MM.1S (cell line): ENCODE data around the gene NFX1.

Experiments
- DNase-seq: peaks from one replicate; pipeline ENCODE4 v3.0.0-alpha.2; 2015
- H2AFZ ChIP-seq: fragments of 300-600 bp; sonication (generic); 2 replicates; pipeline ENCODE4 v1.6.0; 2016; ENCODE audit warnings: antibody characterized with exemption, low read length
- H3F3A ChIP-seq: fragments of 300-600 bp; sonication (generic); 2 replicates; pipeline ENCODE4 v1.6.1; 2016; ENCODE audit warnings: mild to moderate bottlenecking, antibody characterized with exemption, low read length, moderate library complexity, mixed read lengths; ENCODE audit not compliant: insufficient read depth
- H3K27ac ChIP-seq: fragments of 300-600 bp; sonication (generic); 2 replicates; pipeline ENCODE4 v1.5.1; 2016; ENCODE audit warnings: mild to moderate bottlenecking, low read length
- H3K27me3 ChIP-seq: fragments of 300-600 bp; sonication (generic); replicated peaks from 2 replicates; pipeline ENCODE4 v1.6.0; 2016; ENCODE audit warnings: low read length; ENCODE audit not compliant: insufficient read depth
- H3K36me3 ChIP-seq: fragments of 300-600 bp; sonication (generic); replicated peaks from 2 replicates; pipeline ENCODE4 v1.6.1; 2016; ENCODE audit warnings: mild to moderate bottlenecking, low read length, mixed read lengths; ENCODE audit not compliant: insufficient read depth
- H3K4me1 ChIP-seq: fragments of 300-600 bp; sonication (generic); 2 replicates; pipeline ENCODE4 v1.6.1; 2016; ENCODE audit warnings: low read length, mixed read lengths
- H3K4me2 ChIP-seq: fragments of 300-600 bp; sonication (generic); 2 replicates; pipeline ENCODE4 v1.6.0; 2016; ENCODE audit warnings: low read depth, low read length
- H3K4me3 ChIP-seq: fragments of 300-600 bp; sonication (generic); 2 replicates; pipeline ENCODE4 v1.5.1; 2016; ENCODE audit warnings: low read length, mixed read lengths
- H3K79me2 ChIP-seq: fragments of 300-600 bp; sonication (generic); 2 replicates; pipeline ENCODE4 v1.6.1; 2016; ENCODE audit warnings: mixed run types, low read length, mixed read lengths
- H3K9ac ChIP-seq: fragments of 300-600 bp; sonication (generic); 2 replicates; pipeline ENCODE4 v1.6.1; 2016; ENCODE audit warnings: low read length, mixed read lengths
- H3K9me2 ChIP-seq: fragments of 300-600 bp; sonication (generic); replicated peaks from 2 replicates; pipeline ENCODE4 v1.6.1; 2016; ENCODE audit warnings: mild to moderate bottlenecking, low read length, mixed read lengths; ENCODE audit not compliant: insufficient read depth
- H3K9me3 ChIP-seq: fragments of 300-600 bp; sonication (generic); replicated peaks from 2 replicates; pipeline ENCODE4 v1.6.1; 2016; ENCODE audit warnings: mild to moderate bottlenecking, low read length, mixed read lengths; ENCODE audit not compliant: insufficient read depth
- H4K20me1 ChIP-seq: fragments of 300-600 bp; sonication (generic); 2 replicates; pipeline ENCODE4 v1.6.1; 2016; ENCODE audit warnings: mild to moderate bottlenecking, low read length, moderate library complexity, mixed read lengths; ENCODE audit not compliant: insufficient read depth
- CTCF ChIP-seq: fragments of 300-600 bp; sonication (generic); IDR thresholded peaks from 2 replicates; pipeline ENCODE4 v1.5.1; 2016; ENCODE audit warnings: antibody characterized with exemption, low read length, mixed read lengths
- EZH2 ChIP-seq: fragments of 300-600 bp; sonication (generic); optimal IDR thresholded peaks from 2 replicates; pipeline ENCODE3; 2017; ENCODE audit warnings: low read depth, mild to moderate bottlenecking, antibody characterized with exemption, low read length, mixed read lengths
- EZH2phosphoT487 ChIP-seq: fragments of 300-600 bp; sonication (generic); IDR thresholded peaks from 2 replicates; pipeline ENCODE4 v1.6.1; 2018; ENCODE audit warnings: antibody characterized with exemption, low read length

Gene NFX1

DNA sequence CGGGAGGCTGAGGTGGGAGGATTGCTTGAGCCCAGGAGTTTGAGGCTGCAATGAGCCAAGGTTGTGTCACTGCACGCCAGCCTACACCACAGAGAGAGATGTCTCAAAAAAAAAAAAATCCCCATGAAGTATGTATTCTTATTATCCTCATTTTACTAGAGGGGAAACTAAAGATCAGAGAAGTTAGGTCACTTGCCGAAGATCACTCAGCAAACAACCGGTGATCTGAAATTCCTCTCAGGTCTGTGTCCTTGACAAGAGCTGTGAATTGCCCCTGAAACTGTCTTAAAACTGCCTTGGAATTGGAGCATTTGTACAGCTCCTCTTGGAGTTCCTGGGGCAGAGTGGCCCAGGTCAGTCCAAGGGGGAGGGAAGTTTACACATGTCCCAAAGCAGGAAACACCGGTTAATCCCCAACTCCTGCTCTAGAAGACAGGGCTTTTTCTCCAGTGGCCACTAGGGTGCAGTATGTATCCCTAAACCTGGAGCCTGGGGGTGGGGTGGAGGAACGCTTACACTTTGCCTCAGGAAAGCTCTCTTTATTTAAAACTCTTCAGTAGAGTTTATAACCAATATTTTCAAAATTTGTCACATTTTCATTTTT lies 84.4 kb downstream of the NFX1 start:
- H3K9ac ChIP-seq: no peak overlapping the region
- H4K20me1 ChIP-seq: no peaks in the 10 kb centered on the region
- H3K36me3 ChIP-seq: no peaks in the 10 kb centered on the region
- peak; percentile 49 for DNase-seq
- no peaks in the 10 kb centered on the region for H3F3A ChIP-seq
- H3K4me3 ChIP-seq: no peak overlapping the region
- no peak overlapping the region for H3K27ac ChIP-seq
- H3K9me3 ChIP-seq: no peaks in the 10 kb centered on the region
- H3K4me1 ChIP-seq: no peaks in the 10 kb centered on the region
- no peak overlapping the region for H2AFZ ChIP-seq
- H3K79me2 ChIP-seq: no peaks in the 10 kb centered on the region
- TF ChIP-seq CTCF (peak; percentile 82), EZH2phosphoT487 (no peak), EZH2 (no peak)
- H3K4me2 ChIP-seq: no peak overlapping the region
- H3K9me2 ChIP-seq: no peaks in the 10 kb centered on the region
- H3K27me3 ChIP-seq: no peaks in the 10 kb centered on the region

- Histone ChIP-seq H3K9me2 (no peaks in the 10 kb centered on the region), H3K27me3 (no peaks in the 10 kb centered on the region), H3K27ac (no peak overlapping the region), H3K9me3 (no peaks in the 10 kb centered on the region), H3K4me3 (no peak overlapping the region), H3K36me3 (no peaks in the 10 kb centered on the region), H3K4me1 (no peaks in the 10 kb centered on the region), H4K20me1 (no peaks in the 10 kb centered on the region), H3K79me2 (no peaks in the 10 kb centered on the region), H3K4me2 (no peak overlapping the region), H3K9ac (no peak overlapping the region), H2AFZ (no peak overlapping the region), H3F3A (no peaks in the 10 kb centered on the region)
- no peak for DNase-seq
- TF ChIP-seq CTCF (no peak; the same call in 1 of the 2 replicates), EZH2 (no peak), EZH2phosphoT487 (no peak)
Observed at GRCh38 chr9:33375238-33375840, 85.0 kb downstream of the NFX1 start.

GRCh38 chr9:33375841-33376321 lies 85.6 kb downstream of the NFX1 start:
- no peak overlapping the region for H2AFZ ChIP-seq
- no peak for DNase-seq
- H3K27ac ChIP-seq: no peak overlapping the region

More at GRCh38 chr9:33375841-33376321, 85.6 kb downstream of the NFX1 start:
- no peaks in the 10 kb centered on the region for H3F3A ChIP-seq
- H3K9ac ChIP-seq: no peak overlapping the region
- no peaks in the 10 kb centered on the region for H3K36me3 ChIP-seq
- H3K4me3 ChIP-seq: no peak overlapping the region
- no peaks in the 10 kb centered on the region for H3K27me3 ChIP-seq
- H3K9me2 ChIP-seq: no peaks in the 10 kb centered on the region
- H3K79me2 ChIP-seq: no peaks in the 10 kb centered on the region
- no peaks in the 10 kb centered on the region for H4K20me1 ChIP-seq
- H3K9me3 ChIP-seq: no peaks in the 10 kb centered on the region
- TF ChIP-seq EZH2phosphoT487 (no peak), CTCF (no peak), EZH2 (no peak)
- no peak overlapping the region for H3K4me2 ChIP-seq
- H3K4me1 ChIP-seq: no peaks in the 10 kb centered on the region
